Germinal center (tissue), 1 donor: ENCODE results near the gene PTGR3.

ENCODE experiments used
- DNase-seq: peaks from one replicate; pipeline ENCODE4 v3.0.0; 2012; ENCODE audit warnings: mixed read lengths, low spot score

Gene PTGR3

GRCh38 chr18:75235896-75236295 lies 27.0 kb upstream of the PTGR3 start:
- no peak for DNase-seq

DNA sequence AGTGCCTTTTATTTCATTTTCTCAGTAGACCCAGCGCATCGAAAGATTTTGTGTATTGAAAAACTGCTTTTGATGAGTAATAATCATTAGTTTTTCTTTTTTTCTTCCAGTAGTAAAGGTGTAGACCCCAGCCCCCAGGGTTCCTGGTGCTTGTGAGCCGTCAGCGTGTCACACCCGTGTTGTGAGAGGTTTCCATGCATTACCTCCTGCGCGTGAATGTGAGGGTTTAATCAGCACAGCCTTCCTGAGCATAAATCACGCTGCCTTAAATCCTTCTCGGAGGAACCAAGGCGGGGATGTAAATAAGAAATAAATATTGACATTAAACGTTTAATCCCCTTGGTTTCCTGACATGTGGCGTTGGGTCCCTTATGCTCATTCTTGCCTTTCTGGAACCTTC lies 26.0 kb upstream of the PTGR3 start:
- no peak for DNase-seq

DNA sequence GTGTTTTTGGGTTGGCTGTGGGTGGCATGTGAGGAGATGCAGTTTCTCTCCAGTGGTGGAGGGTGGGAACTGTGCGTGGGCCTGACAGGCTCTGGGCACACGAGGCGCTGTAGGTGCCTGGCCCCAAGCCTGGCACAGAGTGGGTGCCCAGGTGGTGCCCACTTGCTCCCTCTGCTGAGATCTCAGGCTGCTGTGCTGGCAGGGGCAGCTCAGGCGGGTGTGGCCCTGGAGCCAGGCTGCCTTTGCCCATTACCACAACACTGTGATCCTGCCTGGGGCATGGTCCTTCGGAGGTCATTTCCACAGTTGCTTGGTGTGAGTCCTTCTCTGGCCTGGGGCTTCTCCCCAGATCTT lies 22.1 kb upstream of the PTGR3 start:
- no peak for DNase-seq

GRCh38 chr18:75230163-75231052 lies 21.5 kb upstream of the PTGR3 start:
- no peak for DNase-seq

DNA sequence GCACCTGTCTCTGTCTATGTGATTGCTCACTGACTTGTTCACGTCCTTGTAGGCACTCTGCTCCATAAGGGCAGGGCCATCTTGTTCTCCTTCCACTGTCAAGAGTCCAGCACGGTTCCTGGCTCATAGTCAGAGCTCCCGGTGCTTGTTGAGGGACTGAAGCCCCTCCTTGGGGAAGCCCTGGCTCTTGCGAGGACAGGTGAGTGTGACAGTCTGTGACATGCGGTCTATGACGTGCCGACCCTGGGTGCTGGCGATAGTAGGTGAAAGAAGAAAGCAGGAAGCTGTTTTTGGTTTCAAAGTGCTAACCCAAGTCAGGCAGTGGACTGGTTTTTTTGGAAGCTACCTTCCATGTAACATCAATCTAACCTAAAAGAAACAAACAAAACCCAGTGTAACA lies 20.5 kb upstream of the PTGR3 start:
- DNase-seq, result no peak

GRCh38 chr18:75228967-75229366 lies 20.0 kb upstream of the PTGR3 start:
- DNase-seq, result no peak

DNA sequence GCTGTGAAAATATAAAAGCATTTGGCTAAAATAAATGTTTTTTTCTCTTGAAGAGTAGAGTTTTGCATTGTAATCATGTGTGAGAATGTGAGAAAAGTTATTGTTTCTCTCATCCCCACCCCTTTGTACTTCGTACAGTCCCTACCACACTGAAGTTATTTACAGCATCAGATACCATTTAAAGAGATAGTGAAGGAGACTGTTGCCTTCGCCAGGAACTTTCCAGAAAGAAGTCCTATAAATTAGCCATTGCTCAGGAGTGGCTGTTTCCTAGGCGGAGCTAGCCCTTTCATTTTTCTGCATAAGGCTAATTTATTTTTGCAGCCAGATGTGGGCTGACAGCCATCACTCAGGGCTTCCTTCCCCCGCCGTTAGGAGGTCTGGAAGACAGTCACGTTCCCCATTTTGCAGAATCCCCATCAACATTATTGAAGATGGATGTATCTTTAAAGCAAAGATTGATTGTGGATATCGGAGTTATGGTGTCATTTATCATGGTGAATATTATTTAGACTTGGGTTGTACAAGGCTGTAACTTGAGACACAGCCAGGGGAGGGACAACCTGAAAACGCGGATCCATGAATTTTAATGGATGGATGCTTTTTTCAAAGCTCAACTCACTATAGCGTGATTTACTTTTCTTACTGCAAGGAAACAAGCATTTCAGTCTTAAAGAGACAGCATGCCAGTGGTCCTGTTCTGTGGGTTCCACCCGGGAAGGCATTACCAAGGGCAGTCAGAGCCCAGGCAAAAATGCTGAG lies 18.8 kb upstream of the PTGR3 start:
- no peak for DNase-seq

DNA sequence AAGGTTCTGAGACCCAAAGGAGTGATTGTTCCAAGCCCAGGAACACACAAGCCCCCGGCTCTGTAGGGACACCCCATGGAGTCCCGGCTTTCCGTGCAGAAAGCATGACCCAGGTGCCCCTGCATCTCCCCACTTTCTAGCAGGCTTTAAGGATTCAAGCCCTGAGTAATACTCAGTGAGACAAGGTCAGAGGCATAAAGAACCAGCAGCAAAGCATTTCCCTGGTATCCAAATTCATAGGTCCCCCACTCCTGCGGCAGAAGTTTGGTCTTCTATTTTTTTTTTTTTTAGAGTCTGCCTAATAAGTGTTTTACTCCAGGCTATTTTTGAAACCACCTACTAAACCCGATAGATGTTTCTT lies 18.0 kb upstream of the PTGR3 start:
- no peak for DNase-seq

- no peak for DNase-seq
These were observed 17.5 kb upstream of the PTGR3 start for GRCh38 chr18:75226286-75226955.

DNA sequence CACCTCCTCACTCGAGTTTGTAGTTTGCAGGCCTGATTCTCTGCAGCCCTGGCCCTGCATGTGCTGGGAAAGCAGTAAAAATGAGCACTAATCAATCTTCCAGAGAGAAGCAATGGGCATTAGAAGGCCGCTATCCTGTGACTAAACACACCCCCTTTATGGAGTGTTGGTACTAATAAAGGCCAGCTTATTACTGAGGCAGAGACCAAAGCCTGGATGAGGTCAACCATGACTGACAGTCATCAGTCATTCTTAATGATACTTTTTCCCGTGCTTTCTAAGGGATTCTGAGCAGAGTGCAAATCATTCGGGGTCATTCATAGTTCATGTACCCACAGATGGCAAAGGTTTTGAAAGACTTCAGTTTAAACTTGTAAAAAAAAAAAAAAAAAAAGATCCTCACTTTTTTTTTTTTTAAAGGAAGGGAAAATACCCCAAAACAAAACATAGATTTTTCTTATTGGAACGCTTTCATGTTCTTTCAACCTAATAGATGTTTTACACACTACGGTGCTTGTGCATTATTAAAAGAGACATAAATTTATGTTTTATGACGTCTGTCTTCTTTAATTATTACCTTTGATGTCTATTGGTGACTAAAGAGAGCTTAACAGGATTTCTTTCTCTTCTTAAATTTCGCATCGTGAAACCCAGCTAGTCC lies 14.9 kb upstream of the PTGR3 start:
- no peak for DNase-seq

DNA sequence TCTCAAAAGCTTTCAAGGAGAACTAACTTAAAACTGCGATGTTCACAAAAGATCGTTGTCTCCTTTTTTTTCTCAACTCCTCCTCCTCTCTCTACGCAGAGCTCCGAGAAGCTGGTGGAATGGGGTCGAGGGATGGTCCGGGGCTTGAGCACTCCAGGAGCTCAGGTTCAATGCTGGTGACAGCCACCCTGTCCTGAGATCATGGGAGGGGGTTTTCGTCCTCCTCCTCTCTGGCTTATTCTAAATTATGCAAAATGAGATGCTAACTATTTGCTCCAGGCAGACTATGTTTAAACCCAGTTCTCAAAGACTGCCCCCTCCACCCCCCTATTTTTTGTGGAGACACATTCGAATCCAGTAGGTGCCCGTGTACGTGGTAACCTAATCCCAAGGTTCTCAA lies 13.5 kb upstream of the PTGR3 start:
- no peak for DNase-seq

DNA sequence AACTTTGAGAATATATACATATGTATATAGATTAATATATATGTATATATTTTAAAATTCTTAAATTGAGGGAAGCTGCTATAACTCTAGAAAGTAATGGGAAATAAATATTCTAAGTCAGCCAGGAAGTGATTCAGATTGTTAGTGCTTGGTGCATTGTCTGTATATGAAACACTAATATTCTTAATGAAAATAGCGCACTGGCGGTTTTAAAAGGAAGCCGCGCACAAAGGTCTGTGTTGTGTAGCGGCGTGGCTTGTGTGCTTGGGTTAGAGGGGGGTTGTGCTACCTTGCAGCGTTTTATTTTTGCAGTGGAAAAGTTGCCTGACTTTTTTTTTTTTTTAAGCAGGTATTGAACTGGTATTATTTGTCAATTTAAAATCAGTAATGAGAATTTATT lies 13.0 kb upstream of the PTGR3 start:
- DNase-seq, result no peak

DNA sequence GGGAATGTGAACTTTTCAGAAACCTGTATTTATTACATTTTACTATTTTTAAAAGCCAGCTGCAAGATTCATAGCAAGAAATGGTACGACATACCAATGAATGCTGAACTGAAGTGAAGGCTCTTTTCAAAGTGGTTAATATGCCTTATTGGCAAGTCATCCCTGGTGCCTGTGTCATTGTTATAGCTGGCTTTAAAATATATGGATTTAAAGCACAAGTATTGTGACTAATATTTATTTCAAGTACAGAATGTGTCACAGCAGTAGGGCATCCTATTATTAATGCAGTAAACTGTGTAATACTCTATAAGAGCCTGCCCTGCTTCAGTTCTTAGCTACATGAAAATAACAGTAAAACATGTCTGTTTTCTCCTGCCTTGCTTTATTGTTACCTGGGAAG lies 12.5 kb upstream of the PTGR3 start:
- no peak for DNase-seq

DNA sequence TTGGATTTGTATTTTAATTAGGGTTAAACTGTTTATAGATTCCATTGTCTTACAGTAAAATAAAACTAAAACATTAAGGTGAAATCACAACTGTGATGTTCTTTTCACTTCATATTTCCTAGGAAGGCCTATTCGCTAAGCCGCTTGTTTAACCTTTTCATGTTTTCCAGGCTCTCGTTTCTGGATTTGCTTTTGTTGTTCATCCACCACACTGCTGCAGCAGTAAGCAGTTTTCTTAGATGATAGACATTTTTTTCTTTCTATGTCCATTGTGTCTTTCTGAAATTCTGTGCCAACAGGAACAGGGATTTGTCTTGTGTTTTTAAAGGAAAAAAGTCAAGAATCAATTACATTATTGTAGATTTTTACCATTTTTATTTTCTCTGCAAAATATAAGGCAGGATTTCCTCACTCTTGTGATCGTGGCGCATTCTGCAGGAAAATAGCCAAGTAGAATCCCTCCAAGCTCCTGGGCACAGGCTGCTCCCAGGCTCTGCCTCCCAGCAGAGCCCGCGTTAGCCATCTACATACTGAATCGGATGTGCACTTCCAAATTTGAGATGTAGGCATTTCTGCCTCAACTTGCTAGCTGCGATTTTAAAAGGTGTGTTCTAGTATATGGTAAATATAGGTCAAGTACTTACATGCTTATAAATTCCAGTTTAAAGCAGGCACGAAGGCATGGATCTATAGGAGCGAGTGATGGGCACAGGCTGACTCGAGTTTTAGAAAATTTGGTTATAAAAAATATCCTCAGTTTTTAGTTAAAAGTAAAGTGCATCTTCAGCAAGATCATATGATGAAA lies 11.8 kb upstream of the PTGR3 start:
- DNase-seq, result no peak

GRCh38 chr18:75219745-75220375 lies 10.9 kb upstream of the PTGR3 start:
- DNase-seq, result no peak

- DNase-seq, result no peak
These were observed 9.4 kb upstream of the PTGR3 start for GRCh38 chr18:75218065-75218923.

DNA sequence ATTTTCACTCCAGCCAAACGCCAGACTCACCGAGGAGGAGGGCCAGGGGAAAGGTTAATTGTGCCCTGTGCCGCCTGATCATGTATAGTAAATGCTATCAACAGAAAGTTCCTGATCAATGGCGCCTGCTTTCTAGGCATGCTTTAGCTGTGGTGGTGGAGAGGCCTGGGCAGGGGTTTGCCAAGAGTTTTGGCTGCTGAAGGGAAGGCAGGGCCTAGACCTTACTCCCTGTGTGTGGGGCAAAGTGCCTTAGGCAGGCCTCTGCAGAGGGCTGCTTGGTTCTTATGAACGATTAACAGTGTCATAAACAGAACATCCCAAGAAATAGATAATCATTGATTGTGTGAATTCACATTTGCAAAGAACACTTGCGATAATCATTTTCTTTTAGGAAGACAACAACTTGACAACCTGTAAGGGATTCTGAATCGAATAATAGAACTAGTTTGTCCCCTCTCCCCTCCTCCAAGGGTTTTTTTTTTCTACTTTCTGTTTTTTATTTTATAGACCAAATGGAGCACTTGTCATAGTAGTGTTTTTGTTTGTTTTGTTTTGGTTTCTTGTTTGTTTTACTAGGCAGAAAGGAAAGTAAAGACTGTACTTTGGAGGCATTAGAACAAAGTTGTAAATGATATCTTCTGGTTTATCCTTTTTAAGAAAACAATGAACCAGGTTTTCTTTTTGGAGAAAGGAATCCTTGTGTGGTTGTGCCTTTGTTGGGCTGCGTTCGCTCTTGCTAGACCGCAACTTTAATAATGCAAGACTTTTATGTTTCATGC lies 8.2 kb upstream of the PTGR3 start:
- DNase-seq, result no peak

GRCh38 chr18:75216212-75216910 lies 7.4 kb upstream of the PTGR3 start:
- no peak for DNase-seq

GRCh38 chr18:75215663-75216062 lies 6.7 kb upstream of the PTGR3 start:
- no peak for DNase-seq
